Mesothelial cell of epicardium (in vitro differentiated cells): Measurements from ENCODE around the gene TBCE. TPM values are rescaled to one million over a fixed set of nuclear protein-coding genes. Genes with fewer than 3 reads are reported as not detected.

Experiments
- DNase-seq, 2 experiments: peaks; one replicate each; pipeline ENCODE4 v3.0.0; 2021; ENCODE audit warnings: low spot score in 2 of 2; ENCODE audit not compliant: unreplicated experiment in 2 of 2
- H3K27ac Mint-ChIP-seq: 2 replicates; pipeline ENCODE4 v1.8.0; 2021; ENCODE audit warnings: mixed read lengths
- H3K27me3 Mint-ChIP-seq: 2 replicates; pipeline ENCODE4 v1.8.0; 2021; ENCODE audit warnings: low read depth, mixed read lengths
- H3K36me3 Mint-ChIP-seq: 2 replicates; pipeline ENCODE4 v1.8.0; 2021; ENCODE audit warnings: mixed read lengths
- H3K4me1 Mint-ChIP-seq: 2 replicates; pipeline ENCODE4 v1.8.0; 2021; ENCODE audit warnings: mixed read lengths
- H3K4me3 Mint-ChIP-seq: 2 replicates; pipeline ENCODE4 v1.8.0; 2021; ENCODE audit warnings: mild to moderate bottlenecking, moderate library complexity, mixed read lengths
- H3K9me3 Mint-ChIP-seq: 2 replicates; pipeline ENCODE4 v1.8.0; 2021; ENCODE audit warnings: mixed read lengths
- total RNA-seq: library from RNA; stranded (reverse); gene quantifications from 3 replicates; pipeline ENCODE4 v1.2.1, GENCODE V29; 2021
- TF ChIP-seq, protein P1 (sequence below): fragments of 200-600 bp; sonication (generic); IDR thresholded peaks from one replicate; pipeline ENCODE4 v1.5.0; 2021; ENCODE audit warnings: antibody characterized with exemption; ENCODE audit not compliant: unreplicated experiment

The TBCE gene
- total RNA-seq, 1 donor from 2014 or later, result 29.5 TPM

DNA sequence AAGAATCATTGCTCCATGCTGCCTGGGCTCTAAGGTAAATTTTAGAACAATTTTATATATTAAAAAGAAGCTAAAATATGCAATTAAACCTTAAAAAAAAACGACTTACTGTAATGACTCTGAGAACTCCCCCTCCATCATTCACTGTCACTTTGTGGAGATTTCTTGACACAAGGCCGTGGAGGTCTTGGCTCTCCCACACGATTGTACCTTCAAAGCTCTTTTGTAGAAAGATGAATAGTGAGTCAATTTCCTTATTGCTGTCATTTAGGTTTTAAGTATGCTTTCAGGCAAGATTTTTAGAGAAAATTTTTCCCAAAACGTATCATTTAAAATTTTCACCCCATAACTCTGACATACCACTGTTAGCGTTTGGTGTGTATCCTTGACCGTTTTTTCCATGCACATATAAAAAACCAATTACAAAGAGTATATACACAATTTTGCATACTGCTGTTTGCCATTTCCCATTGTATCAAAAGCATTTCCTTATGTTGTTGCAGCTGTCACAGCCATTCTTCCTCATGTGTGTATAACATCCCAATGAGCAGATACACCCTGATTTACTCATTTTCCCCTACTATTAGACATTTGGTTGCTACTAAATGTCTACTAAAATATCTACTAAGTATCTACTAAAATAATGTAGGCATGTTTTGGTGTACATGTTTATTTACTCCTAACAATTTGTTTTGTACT lies 103.7 kb downstream of the TBCE start:
- no peaks in the 10 kb centered on the region for H3K9me3 Mint-ChIP-seq

DNA sequence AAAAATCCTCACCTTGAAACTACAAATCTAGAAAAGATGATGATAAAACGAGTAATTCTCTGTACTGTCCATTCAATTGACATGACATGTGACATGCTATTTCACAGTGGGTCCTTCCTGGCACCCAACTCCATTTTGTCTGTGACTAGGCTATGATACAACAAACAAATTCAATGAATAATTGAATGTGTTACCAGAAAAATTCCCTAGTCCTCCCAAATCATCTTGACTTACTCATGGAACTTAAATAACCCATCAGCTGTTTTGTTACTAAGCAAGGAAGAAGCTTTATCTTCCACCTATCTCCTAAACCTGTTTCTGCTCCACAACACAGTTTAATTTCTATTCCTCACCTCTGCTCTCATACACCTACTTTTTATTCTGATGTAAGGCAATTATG lies 106.6 kb downstream of the TBCE start:
- Mint-ChIP-seq H3K4me3 (no peak overlapping the region), H3K9me3 (no peaks in the 10 kb centered on the region), H3K4me1 (no peaks in the 10 kb centered on the region), H3K27ac (no peak overlapping the region), H3K27me3 (no peaks in the 10 kb centered on the region), H3K36me3 (peaks cover 21% of the 10 kb centered on the region)
- DNase-seq, result no peak
- TF ChIP-seq, protein P1, sequence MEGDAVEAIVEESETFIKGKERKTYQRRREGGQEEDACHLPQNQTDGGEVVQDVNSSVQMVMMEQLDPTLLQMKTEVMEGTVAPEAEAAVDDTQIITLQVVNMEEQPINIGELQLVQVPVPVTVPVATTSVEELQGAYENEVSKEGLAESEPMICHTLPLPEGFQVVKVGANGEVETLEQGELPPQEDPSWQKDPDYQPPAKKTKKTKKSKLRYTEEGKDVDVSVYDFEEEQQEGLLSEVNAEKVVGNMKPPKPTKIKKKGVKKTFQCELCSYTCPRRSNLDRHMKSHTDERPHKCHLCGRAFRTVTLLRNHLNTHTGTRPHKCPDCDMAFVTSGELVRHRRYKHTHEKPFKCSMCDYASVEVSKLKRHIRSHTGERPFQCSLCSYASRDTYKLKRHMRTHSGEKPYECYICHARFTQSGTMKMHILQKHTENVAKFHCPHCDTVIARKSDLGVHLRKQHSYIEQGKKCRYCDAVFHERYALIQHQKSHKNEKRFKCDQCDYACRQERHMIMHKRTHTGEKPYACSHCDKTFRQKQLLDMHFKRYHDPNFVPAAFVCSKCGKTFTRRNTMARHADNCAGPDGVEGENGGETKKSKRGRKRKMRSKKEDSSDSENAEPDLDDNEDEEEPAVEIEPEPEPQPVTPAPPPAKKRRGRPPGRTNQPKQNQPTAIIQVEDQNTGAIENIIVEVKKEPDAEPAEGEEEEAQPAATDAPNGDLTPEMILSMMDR, result no peak

More for the DNA sequence above, 103.7 kb downstream of the TBCE start:
- no peak overlapping the region for H3K27ac Mint-ChIP-seq
- DNase-seq, result no peak
- peaks cover 15% of the 10 kb centered on the region for H3K36me3 Mint-ChIP-seq
- H3K27me3 Mint-ChIP-seq, result no peaks in the 10 kb centered on the region
- TF ChIP-seq, protein P1, result no peak
- H3K4me1 Mint-ChIP-seq, result no peaks in the 10 kb centered on the region
- no peak overlapping the region for H3K4me3 Mint-ChIP-seq

DNA sequence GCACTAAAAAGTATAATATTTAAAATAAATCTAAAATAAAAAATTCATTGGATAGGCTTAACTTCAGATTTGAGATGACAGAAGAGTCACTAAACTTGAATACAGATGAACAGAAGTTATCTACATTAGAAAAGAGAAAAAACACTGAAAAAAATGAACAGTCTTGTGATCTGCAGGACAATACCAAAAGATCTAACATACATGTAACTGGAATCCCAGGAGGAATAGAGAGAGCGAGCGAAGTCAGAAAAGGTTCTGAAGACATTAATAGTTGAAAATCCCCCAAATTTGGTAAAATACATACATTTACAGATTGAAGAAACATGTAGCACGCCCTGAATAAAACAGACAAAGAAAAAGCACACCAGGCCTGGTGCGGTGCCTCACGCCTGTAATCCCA lies 115.9 kb downstream of the TBCE start:
- Mint-ChIP-seq H3K27me3 (no peaks in the 10 kb centered on the region), H3K36me3 (peaks cover 58% of the 10 kb centered on the region), H3K4me3 (no peak overlapping the region), H3K27ac (no peak overlapping the region), H3K9me3 (peaks cover 26% of the 10 kb centered on the region), H3K4me1 (peaks cover 2% of the 10 kb centered on the region)
- DNase-seq, result no peak
- TF ChIP-seq, protein P1, result no peak

DNA sequence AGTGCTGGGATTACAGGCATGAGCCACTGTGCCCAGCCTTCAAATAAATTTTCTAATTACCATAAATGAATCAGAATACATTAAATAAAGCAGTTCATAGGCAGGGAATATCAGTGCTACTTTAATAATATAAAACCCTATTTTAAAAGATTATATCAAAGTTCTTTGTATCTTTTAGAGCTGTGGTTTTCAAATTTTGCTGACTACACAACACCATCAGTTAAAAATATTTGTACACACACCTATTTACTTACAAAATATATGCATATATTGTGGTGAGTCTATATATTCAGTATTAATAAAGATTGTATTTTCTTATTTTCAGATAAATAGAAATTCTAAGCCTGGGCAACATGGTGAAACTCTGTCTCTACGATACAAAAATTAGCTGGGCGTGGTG lies 118.3 kb downstream of the TBCE start:
- Mint-ChIP-seq H3K4me3 (no peak overlapping the region), H3K27ac (no peak overlapping the region), H3K27me3 (no peaks in the 10 kb centered on the region)

DNA sequence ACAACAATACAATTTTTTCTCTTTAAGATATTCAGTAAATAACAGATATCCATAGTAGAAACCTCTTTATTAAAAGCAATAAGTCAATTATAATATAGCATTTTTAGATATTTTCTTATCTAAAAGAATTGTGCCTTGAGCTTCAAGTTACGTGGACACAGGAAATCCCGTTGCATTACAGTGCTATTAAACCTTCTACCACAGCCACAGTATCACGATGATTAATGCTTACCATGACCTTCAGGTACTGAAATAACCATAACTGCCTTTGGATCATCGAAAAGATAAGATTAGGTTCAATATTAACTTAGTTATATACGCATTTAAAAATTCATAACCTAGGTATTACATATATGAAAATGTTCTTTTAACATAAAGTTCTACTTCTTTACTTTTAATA lies 119.1 kb downstream of the TBCE start:
- no peak for DNase-seq
- Mint-ChIP-seq H3K9me3 (peaks cover 22% of the 10 kb centered on the region), H3K4me3 (no peak overlapping the region), H3K27me3 (no peaks in the 10 kb centered on the region), H3K27ac (no peak overlapping the region), H3K4me1 (peaks cover 2% of the 10 kb centered on the region), H3K36me3 (peaks cover 33% of the 10 kb centered on the region)
- TF ChIP-seq, protein P1, result no peak

More for the DNA sequence above, 118.3 kb downstream of the TBCE start:
- Mint-ChIP-seq H3K9me3 (peaks cover 26% of the 10 kb centered on the region), H3K36me3 (peaks cover 39% of the 10 kb centered on the region), H3K4me1 (peaks cover 2% of the 10 kb centered on the region)
- TF ChIP-seq, protein P1, result no peak
- DNase-seq, result no peak
